GM23338 (cell line): ENCODE results near the gene RTKN2.

Source experiments
- CREB1 ChIP-seq: fragments of 250-450 bp; sonication (Bioruptor Pico); IDR thresholded peaks from 2 replicates; pipeline ENCODE4 v1.5.0; 2020; ENCODE audit warnings: low read depth, mild to moderate bottlenecking, moderate library complexity
- EZH2 ChIP-seq: fragments of 200-600 bp; sonication (generic); IDR thresholded peaks from one replicate; pipeline ENCODE4 v1.8.0; 2017; ENCODE audit warnings: antibody characterized with exemption, mild to moderate bottlenecking, low read depth; ENCODE audit not compliant: unreplicated experiment
- JUNB ChIP-seq: IDR thresholded peaks from one replicate; pipeline ENCODE4 v1.6.1; 2016; ENCODE audit warnings: antibody characterized with exemption; ENCODE audit not compliant: unreplicated experiment
- POLR2AphosphoS5 ChIP-seq: IDR thresholded peaks from 2 replicates; pipeline ENCODE4 v1.6.1; 2016; ENCODE audit warnings: antibody characterized with exemption, low read depth
- REST ChIP-seq: IDR thresholded peaks from one replicate; pipeline ENCODE4 v1.6.1; 2018; ENCODE audit warnings: antibody characterized with exemption; ENCODE audit not compliant: unreplicated experiment
- TF ChIP-seq, protein P1 (sequence below), 2 experiments: fragments of 200-600 bp in 1 of 2; sonication (generic) in 1 of 2; conservative IDR thresholded peaks; 2 replicates each; pipeline versions ENCODE4 v1.5.1 to v1.6.1; 2016 to 2017; ENCODE audit warnings: antibody characterized with exemption in 2 of 2, low read depth in 2 of 2, mild to moderate bottlenecking in 2 of 2, moderate library complexity in 1 of 2

DNA sequence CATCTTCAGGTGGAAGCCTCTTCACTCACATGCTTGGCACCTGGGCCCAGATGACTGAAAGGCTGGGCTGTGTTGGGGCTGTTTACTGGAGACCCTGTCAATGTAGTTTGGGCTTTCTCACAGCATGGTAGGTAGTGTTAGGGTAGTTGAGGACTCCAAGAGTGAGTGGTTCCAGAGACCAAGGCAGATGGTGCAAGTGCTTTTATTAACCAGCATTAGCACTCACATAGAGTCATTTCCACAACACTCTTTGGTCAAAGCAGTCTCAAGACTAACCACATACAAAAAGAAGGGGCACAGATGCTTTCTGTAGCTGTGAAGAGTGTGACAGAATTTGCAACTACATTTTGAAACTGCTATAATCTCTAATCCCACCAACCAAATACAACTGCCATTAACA, 135.0 kb downstream of the RTKN2 start:
- TF ChIP-seq REST (no peak), POLR2AphosphoS5 (no peak), JUNB (no peak), EZH2 (no peak), CREB1 (CRISPR knock-in tag) (no peak)
- TF ChIP-seq, protein P1, sequence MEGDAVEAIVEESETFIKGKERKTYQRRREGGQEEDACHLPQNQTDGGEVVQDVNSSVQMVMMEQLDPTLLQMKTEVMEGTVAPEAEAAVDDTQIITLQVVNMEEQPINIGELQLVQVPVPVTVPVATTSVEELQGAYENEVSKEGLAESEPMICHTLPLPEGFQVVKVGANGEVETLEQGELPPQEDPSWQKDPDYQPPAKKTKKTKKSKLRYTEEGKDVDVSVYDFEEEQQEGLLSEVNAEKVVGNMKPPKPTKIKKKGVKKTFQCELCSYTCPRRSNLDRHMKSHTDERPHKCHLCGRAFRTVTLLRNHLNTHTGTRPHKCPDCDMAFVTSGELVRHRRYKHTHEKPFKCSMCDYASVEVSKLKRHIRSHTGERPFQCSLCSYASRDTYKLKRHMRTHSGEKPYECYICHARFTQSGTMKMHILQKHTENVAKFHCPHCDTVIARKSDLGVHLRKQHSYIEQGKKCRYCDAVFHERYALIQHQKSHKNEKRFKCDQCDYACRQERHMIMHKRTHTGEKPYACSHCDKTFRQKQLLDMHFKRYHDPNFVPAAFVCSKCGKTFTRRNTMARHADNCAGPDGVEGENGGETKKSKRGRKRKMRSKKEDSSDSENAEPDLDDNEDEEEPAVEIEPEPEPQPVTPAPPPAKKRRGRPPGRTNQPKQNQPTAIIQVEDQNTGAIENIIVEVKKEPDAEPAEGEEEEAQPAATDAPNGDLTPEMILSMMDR (conservative IDR thresholded peaks at IDR 0.05; ENCODE audit: low read depth in 2 of 2) = no peak
